ENCODE data around the gene KRTAP9-1. TPM values are rescaled to one million over a fixed set of nuclear protein-coding genes. Genes with fewer than 3 reads are reported as not detected.
"Not testable (repeated sequence)": the region's sequence is repeated elsewhere in the genome, so short reads cannot be mapped to it uniquely, and the experiment has no call there.

The KRTAP9-1 gene
- total RNA-seq, 1 donor from 2014 or later = not detected

DNA sequence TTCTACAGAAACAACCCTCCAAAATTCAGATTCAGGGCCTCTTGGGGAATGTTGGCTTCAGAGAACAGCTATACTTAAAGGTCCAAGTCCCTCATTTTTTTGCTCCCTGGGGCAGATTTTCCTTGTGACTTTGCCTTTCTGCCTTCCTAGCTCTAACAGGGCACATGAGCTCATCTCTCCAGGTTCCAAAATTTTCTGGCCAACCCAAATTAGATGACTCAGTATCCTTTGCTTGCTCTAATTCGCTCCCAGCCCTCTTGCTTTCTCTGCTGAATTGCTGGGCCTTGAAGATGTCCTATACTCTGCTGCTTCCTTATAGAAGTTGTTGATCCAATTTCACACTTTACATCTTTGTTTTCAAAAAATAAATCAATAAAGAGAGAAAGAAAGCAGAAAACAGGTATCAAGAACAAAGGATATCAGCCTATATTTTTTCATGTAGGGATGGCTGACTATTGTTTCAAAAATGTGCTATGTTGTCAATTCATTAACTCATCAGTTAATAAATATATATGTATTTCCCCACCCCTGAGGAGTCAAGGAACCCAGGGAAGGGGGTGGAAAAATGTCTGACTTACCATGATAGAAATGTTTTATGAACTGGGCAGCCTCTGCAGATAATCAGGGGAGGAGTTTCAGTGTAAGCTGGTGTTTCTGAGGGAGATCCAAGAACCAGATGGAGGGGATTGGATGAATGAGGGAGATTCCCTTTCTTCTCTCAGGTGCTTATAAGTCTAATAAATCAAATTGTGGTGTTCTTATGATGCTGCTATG is 10.7 kb upstream of the KRTAP9-1 start:
- intact Hi-C loops (cut with micrococcal nuclease) = no loop called here

DNA sequence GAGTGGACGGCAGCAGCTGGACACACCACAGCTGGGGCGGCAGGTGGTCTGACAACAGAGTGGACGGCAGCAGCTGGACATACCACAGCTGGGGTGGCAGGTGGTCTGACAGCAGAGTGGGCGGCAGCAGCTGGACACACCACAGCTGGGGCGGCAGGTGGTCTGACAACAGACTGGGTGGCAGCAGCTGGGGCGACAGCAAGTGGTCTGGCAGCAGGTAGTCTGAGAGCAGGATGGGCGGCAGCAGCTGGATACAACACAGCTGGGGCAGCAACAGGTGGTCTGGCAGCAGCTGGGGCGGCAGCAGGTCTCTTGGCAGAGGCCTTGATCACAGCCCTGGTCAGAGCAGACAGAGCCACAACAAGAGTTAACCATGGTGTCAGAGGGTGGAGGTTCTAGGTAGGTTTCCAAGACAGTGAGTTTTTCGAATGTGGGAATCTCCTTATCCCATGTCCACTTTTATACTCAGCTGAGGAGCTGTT is 5.2 kb upstream of the KRTAP9-1 start, which contains the start of gene KRTAP4-1:
Gene KRTAP4-1, minus strand, starts transcription at position 432 of the 482 bp plus-strand sequence. Its CDS starts 57 bp downstream, at position 375.
- intact Hi-C loops (cut with micrococcal nuclease) = no loop called here

DNA sequence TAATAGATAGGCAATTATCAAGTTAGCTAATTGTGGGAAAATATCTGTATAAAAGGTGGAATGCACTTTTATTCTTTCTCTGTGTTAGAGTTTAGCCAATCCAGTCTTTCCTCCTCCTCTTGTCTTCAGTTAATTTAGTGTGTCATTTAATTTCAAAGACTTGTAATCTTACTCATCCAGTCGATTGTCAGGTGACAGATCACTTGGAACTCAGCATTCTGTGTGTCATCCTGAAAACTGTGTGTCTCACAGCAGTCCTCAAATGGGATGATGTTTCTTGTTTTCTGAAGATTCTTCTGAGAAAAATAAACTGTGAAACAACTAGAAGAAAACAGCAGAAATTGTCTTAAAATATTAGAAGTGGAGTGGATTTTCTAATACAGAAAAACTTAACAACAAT is 4.7 kb upstream of the KRTAP9-1 start:
- intact Hi-C loops (cut with micrococcal nuclease) = no loop called here

DNA sequence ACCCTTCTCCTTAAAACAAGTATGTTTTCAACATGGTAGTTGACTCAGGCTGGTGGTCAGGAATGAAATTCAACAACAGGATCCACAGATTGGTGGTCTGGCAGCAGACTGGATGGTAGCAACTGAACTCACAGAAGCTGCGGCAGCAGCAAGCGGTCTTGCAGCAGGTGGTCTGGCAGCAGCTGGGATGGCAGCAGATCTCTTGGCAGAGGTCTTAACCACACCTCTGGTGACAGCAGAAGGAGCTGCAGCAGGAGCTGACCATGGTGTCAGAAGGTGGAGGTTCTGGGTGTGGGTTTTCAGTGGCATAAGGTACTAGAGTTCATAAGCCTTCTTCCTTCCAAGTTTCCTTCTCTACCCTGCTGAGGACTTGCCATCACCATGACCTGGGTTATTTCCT is 2.8 kb upstream of the KRTAP9-1 start:
- intact Hi-C loops (cut with micrococcal nuclease) = no loop called here

DNA sequence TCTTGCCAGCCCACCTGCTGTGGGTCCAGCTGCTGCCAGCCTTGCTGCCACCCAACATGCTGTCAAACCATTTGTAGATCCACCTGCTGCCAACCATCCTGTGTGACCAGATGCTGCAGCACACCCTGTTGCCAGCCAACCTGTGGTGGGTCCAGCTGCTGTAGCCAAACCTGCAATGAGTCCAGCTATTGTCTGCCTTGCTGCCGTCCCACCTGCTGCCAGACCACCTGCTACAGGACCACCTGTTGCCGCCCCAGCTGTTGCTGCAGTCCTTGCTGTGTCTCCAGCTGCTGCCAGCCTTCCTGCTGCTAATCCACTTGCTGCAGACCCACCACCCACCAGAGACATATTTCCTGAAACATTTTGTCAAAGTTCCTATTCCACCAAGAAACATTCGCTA is 641 bp downstream of the KRTAP9-1 start:
- intact Hi-C loops (cut with micrococcal nuclease) = no loop called here

DNA sequence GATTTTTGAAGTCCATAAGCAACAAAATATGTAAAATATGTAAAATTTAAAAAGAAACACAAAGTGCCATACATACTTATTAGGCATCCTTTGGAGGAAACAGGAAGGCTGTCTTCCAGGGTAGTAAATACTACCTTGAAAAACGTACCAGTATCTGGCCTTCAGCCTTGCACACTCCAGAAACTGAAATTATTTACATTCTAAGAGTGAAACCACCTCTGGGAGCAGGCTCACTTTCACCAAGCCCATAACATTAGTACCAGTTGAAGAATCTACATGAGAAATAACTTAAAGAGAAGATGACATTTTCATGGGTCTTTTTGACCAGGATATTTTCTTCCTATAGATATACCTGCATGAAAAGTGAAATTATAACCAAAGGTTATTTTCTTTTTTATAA is 6.4 kb downstream of the KRTAP9-1 start:
- intact Hi-C loops (cut with micrococcal nuclease) = no loop called here

DNA sequence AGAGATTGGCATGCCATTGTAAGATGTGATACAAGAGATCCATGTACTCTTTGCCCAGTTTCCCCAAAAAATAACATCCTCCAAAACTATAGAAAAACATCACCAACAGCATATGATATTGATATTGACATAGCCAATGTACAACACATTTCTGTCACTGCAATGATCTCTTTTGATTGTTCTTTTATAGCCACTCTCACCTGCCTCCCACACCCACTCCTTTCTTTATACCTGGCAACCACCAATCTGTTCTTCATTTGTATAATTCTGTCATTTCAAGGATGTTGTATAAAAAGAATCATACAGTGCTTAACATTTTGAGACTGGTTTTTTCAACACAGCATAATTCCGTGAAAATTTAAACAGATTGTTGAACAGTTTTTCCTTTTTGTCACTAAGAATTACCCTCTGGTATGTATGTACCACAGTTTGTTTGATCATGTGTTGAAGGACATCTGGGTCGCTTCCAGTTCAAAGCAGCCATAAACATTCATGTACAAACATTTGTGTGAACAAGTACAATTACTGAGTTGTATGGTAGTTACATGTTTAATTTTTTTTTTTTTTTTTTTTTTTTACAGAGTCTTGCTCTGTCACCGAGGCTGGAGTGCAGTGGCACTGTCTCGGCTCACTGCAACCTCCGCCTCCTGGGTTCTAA is 9.9 kb downstream of the KRTAP9-1 start:
- intact Hi-C loops (cut with micrococcal nuclease) = no loop called here

DNA sequence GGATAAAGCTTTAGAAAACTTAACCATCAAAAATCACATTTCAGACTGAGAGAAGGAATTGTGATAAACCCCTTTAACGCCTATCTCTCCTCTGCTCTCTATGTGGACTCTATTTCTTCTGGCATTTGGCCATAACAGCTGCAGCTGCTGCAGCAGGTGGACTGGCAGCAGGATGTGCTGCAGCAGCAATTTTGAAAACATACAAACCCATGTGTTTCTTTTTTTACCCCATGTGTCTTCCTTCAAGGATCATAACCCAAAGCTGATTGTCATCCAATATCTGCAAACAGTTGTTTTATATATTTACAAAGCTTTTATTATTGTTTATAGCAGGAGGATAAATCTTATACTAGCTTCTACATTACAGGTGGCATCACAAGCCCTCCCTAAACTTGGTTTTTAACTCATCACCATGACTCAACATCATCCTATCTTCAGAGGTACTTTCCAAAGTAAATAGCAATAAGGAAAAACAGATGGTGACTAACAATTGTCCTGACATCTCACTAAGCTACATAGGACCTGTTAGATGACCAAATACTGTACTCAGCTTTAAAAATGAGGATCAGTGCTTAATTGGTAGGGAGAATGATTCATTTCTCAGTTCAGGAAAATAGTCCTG is 22.3 kb downstream of the KRTAP9-1 start:
- intact Hi-C loops (cut with micrococcal nuclease) = no loop called here

DNA sequence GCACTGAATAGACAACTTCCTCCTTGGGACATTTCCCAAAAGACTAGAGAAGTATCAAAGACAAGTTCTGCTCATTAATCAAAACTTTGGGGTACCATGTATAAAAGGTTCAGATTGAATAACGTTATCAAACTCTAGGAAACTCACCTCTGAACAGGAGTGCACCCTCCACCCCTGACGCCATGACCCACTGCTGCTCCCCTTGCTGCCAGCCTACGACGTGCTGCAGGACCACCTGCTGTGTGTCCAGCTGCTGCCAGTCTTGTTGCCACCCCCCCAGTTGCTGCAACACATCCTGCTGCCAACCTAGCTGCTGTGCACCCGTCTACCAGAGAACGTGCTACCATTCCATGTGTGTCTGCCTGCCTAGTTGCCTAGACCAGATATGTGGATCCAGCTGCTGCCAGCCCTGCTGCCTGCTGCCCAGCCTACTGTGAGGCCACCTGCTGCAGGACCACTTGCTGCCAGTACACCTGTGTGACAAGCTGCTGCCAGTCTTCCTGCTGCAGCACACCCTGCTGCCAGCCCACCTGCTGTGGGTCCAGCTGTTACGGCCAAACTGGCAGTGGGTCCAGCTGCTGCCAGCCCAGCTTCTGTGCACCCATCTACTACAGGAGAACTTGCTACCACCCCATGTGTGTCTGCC is 23.0 kb downstream of the KRTAP9-1 start:
- intact Hi-C loops (cut with micrococcal nuclease) = no loop called here

DNA sequence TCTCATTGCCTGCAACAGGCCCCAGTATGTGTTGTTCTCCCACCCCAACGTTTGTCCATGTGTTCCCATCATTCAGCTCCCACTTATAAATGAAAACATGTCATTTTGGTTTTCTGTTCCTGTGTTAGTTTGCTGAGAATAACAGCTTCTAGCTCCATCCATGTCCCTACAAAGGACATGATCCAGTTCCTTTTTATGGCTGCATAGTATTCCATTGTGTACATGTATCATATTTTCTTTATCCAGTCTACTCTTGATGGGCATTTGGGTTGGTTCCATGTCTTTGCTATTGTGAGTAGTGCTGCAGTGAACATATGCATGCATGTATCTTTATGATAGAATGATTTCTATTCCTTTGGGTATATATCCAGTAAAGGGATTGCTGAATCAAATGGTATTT is 26.0 kb downstream of the KRTAP9-1 start:
- intact Hi-C loops (cut with micrococcal nuclease) = no loop called here

DNA sequence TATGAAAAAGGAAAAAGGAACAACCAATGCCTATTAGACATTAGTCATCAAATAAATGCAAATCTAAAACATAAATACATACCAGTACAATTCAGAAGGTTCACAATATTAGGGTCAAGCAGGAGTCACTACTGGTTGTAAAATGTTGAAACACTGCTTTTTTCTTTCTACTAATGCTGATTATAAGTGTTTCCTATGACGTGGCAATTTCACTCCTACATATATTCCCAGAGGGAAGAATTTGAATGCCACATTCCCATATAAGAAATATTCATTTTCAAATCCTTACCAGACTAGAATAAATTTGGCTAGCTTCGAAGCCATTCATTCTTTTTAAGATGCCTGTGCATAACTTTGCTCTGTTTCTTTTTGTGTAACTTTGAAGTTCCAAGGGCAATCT is 34.1 kb downstream of the KRTAP9-1 start:
- intact Hi-C loops (cut with micrococcal nuclease) = no loop called here

DNA sequence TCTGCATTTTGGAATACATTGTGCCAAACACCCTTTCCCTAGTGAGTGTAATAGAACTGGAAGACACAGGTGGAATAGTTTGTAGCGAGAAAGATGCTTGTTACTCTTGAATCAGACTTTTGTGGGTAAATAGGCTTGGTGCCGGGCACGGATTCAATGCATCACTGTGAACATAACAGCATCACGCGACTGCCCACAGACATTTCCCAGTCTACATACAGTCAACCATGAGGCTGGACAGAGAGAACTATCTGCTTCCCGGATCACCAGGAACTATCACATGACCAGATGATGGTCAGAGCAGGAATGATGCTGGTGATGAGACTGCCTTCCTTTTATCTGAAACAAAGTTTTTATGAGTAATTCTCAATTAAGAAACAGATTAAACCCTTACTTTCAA is 36.4 kb downstream of the KRTAP9-1 start:
- intact Hi-C loops (cut with micrococcal nuclease) = no loop called here

DNA sequence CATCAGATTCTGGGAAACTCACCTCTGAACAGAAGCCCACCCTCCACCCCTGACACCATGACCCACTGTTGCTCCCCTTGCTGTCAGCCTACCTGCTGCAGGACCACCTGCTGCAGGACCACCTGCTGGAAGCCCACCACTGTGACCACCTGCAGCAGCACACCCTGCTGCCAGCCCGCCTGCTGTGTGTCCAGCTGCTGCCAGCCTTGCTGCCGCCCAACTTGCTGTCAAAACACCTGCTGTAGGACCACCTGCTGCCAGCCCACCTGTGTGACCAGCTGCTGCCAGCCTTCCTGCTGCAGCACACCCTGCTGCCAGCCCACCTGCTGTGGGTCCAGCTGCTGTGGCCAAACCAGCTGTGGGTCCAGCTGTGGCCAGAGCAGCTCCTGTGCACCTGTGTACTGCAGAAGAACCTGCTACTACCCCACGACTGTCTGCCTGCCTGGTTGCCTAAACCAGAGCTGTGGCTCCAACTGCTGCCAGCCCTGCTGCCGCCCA is 37.0 kb downstream of the KRTAP9-1 start, which contains the start of gene KRTAP9-2:
Gene KRTAP9-2, plus strand, starts transcription at position 51 of the 498 bp plus-strand sequence. Its CDS starts 7 bp downstream, at position 58.
- intact Hi-C loops (cut with micrococcal nuclease) = not testable (repeated sequence)

DNA sequence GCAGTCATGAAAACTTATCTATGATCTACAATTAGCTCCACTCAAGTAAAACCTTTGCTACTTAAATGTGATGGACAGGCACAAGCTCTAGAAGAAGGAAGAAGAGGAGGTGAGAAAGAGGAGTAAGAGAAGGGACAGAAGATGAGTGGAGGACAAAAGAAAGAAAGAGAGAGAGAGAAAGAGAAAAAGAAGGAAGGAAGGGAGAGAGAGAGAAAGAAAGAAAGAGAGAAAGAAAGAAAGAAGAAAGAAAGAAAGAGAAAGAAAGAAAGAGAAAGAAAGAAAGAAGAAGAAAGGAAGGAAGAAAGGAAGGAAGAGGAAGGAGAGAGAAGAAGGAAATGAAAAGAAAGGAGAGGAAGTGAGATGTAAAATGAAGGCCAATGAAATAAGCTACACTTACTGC is 40.4 kb downstream of the KRTAP9-1 start:
- intact Hi-C loops (cut with micrococcal nuclease) = no loop called here

DNA sequence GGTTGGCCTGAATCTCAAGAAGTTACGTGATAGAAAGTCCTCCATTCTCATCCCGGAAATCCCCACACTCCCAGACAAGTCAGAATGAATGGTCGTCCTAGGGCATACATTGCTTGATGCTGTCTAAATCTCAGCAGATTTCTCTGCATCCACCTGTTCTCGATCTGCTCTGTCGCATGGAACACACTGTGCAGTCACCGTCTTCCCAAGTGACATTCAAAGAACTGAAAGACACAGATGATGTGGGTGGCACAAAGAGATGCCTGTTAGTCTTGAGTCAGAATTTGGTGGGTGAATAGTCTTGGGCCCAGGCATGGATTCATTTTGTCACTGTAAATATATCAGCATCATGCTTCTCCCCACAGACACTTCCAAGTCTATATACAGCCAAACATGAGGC is 42.0 kb downstream of the KRTAP9-1 start:
- intact Hi-C loops (cut with micrococcal nuclease) = no loop called here

DNA sequence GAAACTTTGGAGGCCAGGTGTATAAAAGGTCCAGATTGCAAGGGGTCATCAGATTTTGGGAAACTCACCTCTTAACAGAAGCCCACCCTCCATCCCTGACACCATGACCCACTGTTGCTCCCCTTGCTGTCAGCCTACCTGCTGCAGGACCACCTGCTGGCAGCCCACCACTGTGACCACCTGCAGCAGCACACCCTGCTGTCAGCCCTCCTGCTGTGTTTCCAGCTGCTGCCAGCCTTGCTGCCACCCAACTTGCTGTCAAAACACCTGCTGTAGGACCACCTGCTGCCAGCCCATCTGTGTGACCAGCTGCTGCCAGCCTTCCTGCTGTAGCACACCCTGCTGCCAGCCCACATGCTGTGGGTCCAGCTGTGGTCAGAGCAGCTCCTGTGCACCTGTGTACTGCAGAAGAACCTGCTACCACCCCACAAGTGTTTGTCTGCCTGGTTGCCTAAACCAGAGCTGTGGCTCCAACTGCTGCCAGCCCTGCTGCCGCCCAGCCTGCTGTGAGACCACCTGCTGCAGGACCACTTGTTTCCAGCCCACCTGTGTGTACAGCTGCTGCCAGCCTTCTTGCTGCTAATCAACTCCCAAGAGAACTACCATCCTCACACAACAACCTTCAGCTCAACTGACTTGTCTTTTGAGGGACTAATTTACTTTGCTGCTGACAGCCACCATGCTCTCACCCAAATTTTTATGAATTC is 42.9 kb downstream of the KRTAP9-1 start, which contains the start of gene KRTAP9-3:
Gene KRTAP9-3, plus strand, starts transcription at position 51 of the 707 bp plus-strand sequence. Its CDS starts 53 bp downstream, at position 104.
- intact Hi-C loops (cut with micrococcal nuclease) = not testable (repeated sequence)

DNA sequence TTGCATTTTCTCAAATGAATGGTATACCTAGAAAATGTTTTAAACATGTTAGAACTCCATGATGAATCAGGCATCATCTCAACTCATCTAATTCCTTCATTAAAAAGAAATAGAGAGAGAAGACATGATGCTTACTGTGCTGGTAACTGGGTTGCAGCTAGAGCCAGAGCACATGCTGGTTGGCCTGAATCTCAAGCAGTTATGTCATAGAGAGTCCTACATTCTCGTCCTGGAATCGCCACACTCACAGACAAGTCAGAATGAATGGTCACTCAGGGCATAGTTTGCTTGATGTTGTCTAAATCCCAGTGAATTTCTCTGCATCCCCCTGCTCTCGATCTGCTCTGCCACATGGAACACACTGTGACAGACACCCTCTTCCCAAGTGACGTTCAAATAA is 47.4 kb downstream of the KRTAP9-1 start:
- intact Hi-C loops (cut with micrococcal nuclease) = not testable (repeated sequence)

DNA sequence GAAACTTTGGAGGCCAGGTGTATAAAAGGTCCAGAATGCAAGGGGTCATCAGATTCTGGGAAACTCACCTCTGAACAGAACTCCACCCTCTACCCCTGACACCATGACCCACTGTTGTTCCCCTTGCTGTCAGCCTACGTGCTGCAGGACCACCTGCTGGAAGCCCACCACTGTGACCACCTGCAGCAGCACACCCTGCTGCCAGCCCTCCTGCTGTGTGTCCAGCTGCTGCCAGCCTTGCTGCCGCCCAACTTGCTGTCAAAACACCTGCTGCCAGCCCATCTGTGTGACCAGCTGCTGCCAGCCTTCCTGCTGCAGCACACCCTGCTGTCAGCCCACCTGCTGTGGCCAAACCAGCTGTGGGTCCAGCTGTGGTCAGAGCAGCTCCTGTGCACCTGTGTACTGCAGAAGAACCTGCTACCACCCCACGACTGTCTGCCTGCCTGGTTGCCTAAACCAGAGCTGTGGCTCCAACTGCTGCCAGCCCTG is 48.3 kb downstream of the KRTAP9-1 start, which contains the start of gene KRTAP9-8:
Gene KRTAP9-8, plus strand, starts transcription at position 51 of the 489 bp plus-strand sequence. Its CDS starts 53 bp downstream, at position 104.
- intact Hi-C loops (cut with micrococcal nuclease) = not testable (repeated sequence)
